Mesothelial cell of epicardium (in vitro differentiated cells): ENCODE data around the gene GLDN. TPM values are rescaled to one million over a fixed set of nuclear protein-coding genes. Genes with fewer than 3 reads are reported as not detected.

Source experiments
- DNase-seq, 2 experiments: peaks; one replicate each; pipeline ENCODE4 v3.0.0; 2021; ENCODE audit warnings: low spot score in 2 of 2; ENCODE audit not compliant: unreplicated experiment in 2 of 2
- H3K27ac Mint-ChIP-seq: 2 replicates; pipeline ENCODE4 v1.8.0; 2021; ENCODE audit warnings: mixed read lengths
- H3K27me3 Mint-ChIP-seq: 2 replicates; pipeline ENCODE4 v1.8.0; 2021; ENCODE audit warnings: low read depth, mixed read lengths
- H3K36me3 Mint-ChIP-seq: 2 replicates; pipeline ENCODE4 v1.8.0; 2021; ENCODE audit warnings: mixed read lengths
- H3K4me1 Mint-ChIP-seq: 2 replicates; pipeline ENCODE4 v1.8.0; 2021; ENCODE audit warnings: mixed read lengths
- H3K4me3 Mint-ChIP-seq: 2 replicates; pipeline ENCODE4 v1.8.0; 2021; ENCODE audit warnings: mild to moderate bottlenecking, moderate library complexity, mixed read lengths
- H3K9me3 Mint-ChIP-seq: 2 replicates; pipeline ENCODE4 v1.8.0; 2021; ENCODE audit warnings: mixed read lengths
- CTCF ChIP-seq: fragments of 200-600 bp; sonication (generic); IDR thresholded peaks from one replicate; pipeline ENCODE4 v1.5.0; 2021; ENCODE audit warnings: antibody characterized with exemption; ENCODE audit not compliant: unreplicated experiment
- total RNA-seq: library from RNA; stranded (reverse); gene quantifications from 3 replicates; pipeline ENCODE4 v1.2.1, GENCODE V29; 2021

Gene GLDN
- 0.38 to 0.52 TPM (median 0.49 TPM) in 3 replicates for total RNA-seq

- H3K9me3 Mint-ChIP-seq: no peaks in the 10 kb centered on the region
- peaks cover 6% of the 10 kb centered on the region for H3K4me1 Mint-ChIP-seq
- peak in 1 of 2 experiments; percentile 55 for DNase-seq
- H3K27ac Mint-ChIP-seq: no peak within 1 kb of the TSS
- TF ChIP-seq CTCF: no peak
- H3K4me3 Mint-ChIP-seq: peak within 1 kb of the TSS; percentile 55
- peaks cover 59% of the 10 kb centered on the region for H3K27me3 Mint-ChIP-seq
- no peaks in the 10 kb centered on the region for H3K36me3 Mint-ChIP-seq
Measured at GRCh38 chr15:51341366-51342226, at the start of gene GLDN. Gene GLDN (plus strand): TSS chr15:51341655. CDS start chr15:51341685, 30 bp downstream.

GRCh38 chr15:51298620-51299019, 42.8 kb upstream of the GLDN start:
- H3K9me3 Mint-ChIP-seq: peaks cover under 1% of the 10 kb centered on the region
- no peaks in the 10 kb centered on the region for H3K4me1 Mint-ChIP-seq
- H3K36me3 Mint-ChIP-seq: peaks cover 1% of the 10 kb centered on the region
- no peak overlapping the region for H3K4me3 Mint-ChIP-seq
- H3K27ac Mint-ChIP-seq: no peak overlapping the region
- peaks cover 3% of the 10 kb centered on the region for H3K27me3 Mint-ChIP-seq
- no peak for DNase-seq
- TF ChIP-seq CTCF: no peak

GRCh38 chr15:51299187-51300015, 42.1 kb upstream of the GLDN start:
- H3K27me3 Mint-ChIP-seq: peaks cover 3% of the 10 kb centered on the region
- H3K4me1 Mint-ChIP-seq: no peaks in the 10 kb centered on the region
- no peak for TF ChIP-seq CTCF
- peaks cover 1% of the 10 kb centered on the region for H3K36me3 Mint-ChIP-seq
- H3K27ac Mint-ChIP-seq: no peak overlapping the region
- no peak overlapping the region for H3K4me3 Mint-ChIP-seq
- H3K9me3 Mint-ChIP-seq: no peaks in the 10 kb centered on the region
- no peak for DNase-seq

- Mint-ChIP-seq H3K36me3 (no peaks in the 10 kb centered on the region), H3K27ac (no peak overlapping the region), H3K9me3 (no peaks in the 10 kb centered on the region), H3K27me3 (peaks cover 6% of the 10 kb centered on the region), H3K4me3 (no peak overlapping the region), H3K4me1 (no peaks in the 10 kb centered on the region)
- no peak for TF ChIP-seq CTCF
- DNase-seq: no peak
Measured at GRCh38 chr15:51302480-51302879, 39.0 kb upstream of the GLDN start.

- Mint-ChIP-seq H3K9me3 (no peaks in the 10 kb centered on the region), H3K36me3 (no peaks in the 10 kb centered on the region), H3K4me3 (no peak overlapping the region)
Measured at GRCh38 chr15:51303462-51303980, 37.9 kb upstream of the GLDN start.

More at GRCh38 chr15:51303462-51303980, 37.9 kb upstream of the GLDN start:
- no peaks in the 10 kb centered on the region for H3K4me1 Mint-ChIP-seq
- no peak for TF ChIP-seq CTCF
- no peak overlapping the region for H3K27ac Mint-ChIP-seq
- no peak for DNase-seq
- H3K27me3 Mint-ChIP-seq: peaks cover 12% of the 10 kb centered on the region
